ENCODE data around the gene ASB6.

The ASB6 gene

GRCh38 chr9:129624168-129624759, 17.7 kb downstream of the ASB6 start:
- no peaks in the 10 kb centered on the region for H3K9me3 ChIP-seq (ENCODE audit: insufficient read depth, low read depth, low read length)
- H3K36me3 ChIP-seq (ENCODE audit: insufficient read depth, low read length): no peaks in the 10 kb centered on the region
- H3K9me2 ChIP-seq (replicated peaks; ENCODE audit: low read depth, low read length): no peaks in the 10 kb centered on the region
- peaks cover 33% of the 10 kb centered on the region for H3K79me2 ChIP-seq (ENCODE audit: insufficient read depth, low read length)
- H4K20me1 ChIP-seq (ENCODE audit: insufficient read depth, low read length, poor library complexity, severe bottlenecking): peaks cover 18% of the 10 kb centered on the region
- H3K4me2 ChIP-seq (ENCODE audit: low read depth, low read length, poor library complexity, severe bottlenecking): no peak overlapping the region
- TF ChIP-seq EZH2phosphoT487 (IDR thresholded peaks at IDR 0.05; ENCODE audit: borderline replicate concordance) (no peak), CTCF (conservative IDR thresholded peaks at IDR 0.05; ENCODE audit: low read length) (peak; percentile 63)
- no peaks in the 10 kb centered on the region for H3F3A ChIP-seq (ENCODE audit: low read depth)
- H3K4me3 ChIP-seq (ENCODE audit: low read length, poor library complexity, severe bottlenecking): no peak overlapping the region
- H3K4me1 ChIP-seq (ENCODE audit: insufficient read depth, low read length, poor library complexity, severe bottlenecking): peaks cover 26% of the 10 kb centered on the region
- H2AFZ ChIP-seq (ENCODE audit: low read length): peak overlapping the region; percentile 73; the same call in 1 of the 2 replicates
- no peak overlapping the region for H3K9ac ChIP-seq (ENCODE audit: low read depth, low read length, poor library complexity, severe bottlenecking)
- no peaks in the 10 kb centered on the region for H3K27me3 ChIP-seq (ENCODE audit: insufficient read depth, low read length, poor library complexity, severe bottlenecking)

GRCh38 chr9:129623331-129623730, 18.6 kb downstream of the ASB6 start:
- no peaks in the 10 kb centered on the region for H3K9me2 ChIP-seq (replicated peaks; ENCODE audit: low read depth, low read length)
- H3K9me3 ChIP-seq (ENCODE audit: insufficient read depth, low read depth, low read length): no peaks in the 10 kb centered on the region
- H3K4me3 ChIP-seq (ENCODE audit: low read length, poor library complexity, severe bottlenecking): no peak overlapping the region
- H3K9ac ChIP-seq (ENCODE audit: low read depth, low read length, poor library complexity, severe bottlenecking): no peak overlapping the region
- no peaks in the 10 kb centered on the region for H3K36me3 ChIP-seq (ENCODE audit: insufficient read depth, low read length)
- peaks cover 17% of the 10 kb centered on the region for H4K20me1 ChIP-seq (ENCODE audit: insufficient read depth, low read length, poor library complexity, severe bottlenecking)
- H3K4me1 ChIP-seq (ENCODE audit: insufficient read depth, low read length, poor library complexity, severe bottlenecking): peaks cover 24% of the 10 kb centered on the region
- peaks cover 23% of the 10 kb centered on the region for H3K79me2 ChIP-seq (ENCODE audit: insufficient read depth, low read length)
- no peaks in the 10 kb centered on the region for H3F3A ChIP-seq (ENCODE audit: low read depth)
- no peaks in the 10 kb centered on the region for H3K27me3 ChIP-seq (ENCODE audit: insufficient read depth, low read length, poor library complexity, severe bottlenecking)
- no peak overlapping the region for H2AFZ ChIP-seq (ENCODE audit: low read length)
- H3K4me2 ChIP-seq (ENCODE audit: low read depth, low read length, poor library complexity, severe bottlenecking): no peak overlapping the region
- TF ChIP-seq EZH2phosphoT487 (IDR thresholded peaks at IDR 0.05; ENCODE audit: borderline replicate concordance): no peak
- no peak for TF ChIP-seq CTCF (conservative IDR thresholded peaks at IDR 0.05; ENCODE audit: low read length)

GRCh38 chr9:129620669-129621295, 21.2 kb downstream of the ASB6 start, which contains the start of gene C9orf50:
Gene C9orf50 (minus strand): TSS chr9:129621101. CDS start chr9:129620574, 527 bp downstream.
- Histone ChIP-seq H3K27me3 (ENCODE audit: insufficient read depth, low read length, poor library complexity, severe bottlenecking) (no peaks in the 10 kb centered on the region), H3K9me2 (replicated peaks; ENCODE audit: low read depth, low read length) (no peaks in the 10 kb centered on the region), H3K4me1 (ENCODE audit: insufficient read depth, low read length, poor library complexity, severe bottlenecking) (peaks cover 8% of the 10 kb centered on the region), H3K4me3 (ENCODE audit: low read length, poor library complexity, severe bottlenecking) (peak within 1 kb of the TSS; percentile 60), H3K79me2 (ENCODE audit: insufficient read depth, low read length) (no peaks in the 10 kb centered on the region), H4K20me1 (ENCODE audit: insufficient read depth, low read length, poor library complexity, severe bottlenecking) (no peaks in the 10 kb centered on the region), H3F3A (ENCODE audit: low read depth) (no peaks in the 10 kb centered on the region), H3K36me3 (ENCODE audit: insufficient read depth, low read length) (no peaks in the 10 kb centered on the region), H3K9me3 (ENCODE audit: insufficient read depth, low read depth, low read length) (no peaks in the 10 kb centered on the region), H3K4me2 (ENCODE audit: low read depth, low read length, poor library complexity, severe bottlenecking) (peak within 1 kb of the TSS; percentile 52), H2AFZ (ENCODE audit: low read length) (no peak within 1 kb of the TSS; the same call in 1 of the 2 replicates), H3K9ac (ENCODE audit: low read depth, low read length, poor library complexity, severe bottlenecking) (peak within 1 kb of the TSS; percentile 54)
- TF ChIP-seq CTCF (conservative IDR thresholded peaks at IDR 0.05; ENCODE audit: low read length) (no peak), EZH2phosphoT487 (IDR thresholded peaks at IDR 0.05; ENCODE audit: borderline replicate concordance) (no peak)

Measured in Loucy (cell line).